Keratinocyte (primary cell): ENCODE data around the gene SHC3. TPM values are rescaled to one million over a fixed set of nuclear protein-coding genes. Genes with fewer than 3 reads are reported as not detected.

Experiments
- DNase-seq: peaks from one replicate; pipeline ENCODE4 v3.0.0-alpha.2; 2011; ENCODE audit warnings: low read depth, missing footprints, low spot score
- FAIRE-seq: peaks from 2 replicates; lab custom pipeline; 2011; peaks lifted over from hg19 to GRCh38; lab: Jason Lieb, UNC
- H2AFZ ChIP-seq: 2 replicates; pipeline ENCODE4 v1.6.0; 2012; ENCODE audit warnings: low read length, control low read depth, inconsistent platforms; ENCODE audit not compliant: control insufficient read depth
- H3K27ac ChIP-seq: 2 replicates; pipeline ENCODE4 v1.5.1; 2011; ENCODE audit warnings: low read length; ENCODE audit not compliant: control insufficient read depth, insufficient read depth
- H3K27me3 ChIP-seq: 3 replicates; pipeline ENCODE4 v1.6.0; 2011; ENCODE audit warnings: low read length; ENCODE audit not compliant: control insufficient read depth, insufficient read depth; ENCODE audit errors: extremely low read depth
- H3K36me3 ChIP-seq, 2 experiments: 2 replicates in 1 of 2; 3 replicates in 1 of 2; pipeline ENCODE4 v1.5.1; 2011; ENCODE audit warnings: low read length in 2 of 2, mild to moderate bottlenecking in 1 of 2; ENCODE audit not compliant: control insufficient read depth in 2 of 2, insufficient read depth in 2 of 2; ENCODE audit errors: extremely low read depth in 1 of 2
- H3K4me1 ChIP-seq: 3 replicates; pipeline ENCODE4 v1.5.1; 2011; ENCODE audit warnings: low read length; ENCODE audit not compliant: control insufficient read depth, insufficient read depth; ENCODE audit errors: extremely low read depth
- H3K4me2 ChIP-seq: 3 replicates; pipeline ENCODE4 v1.6.0; 2011; ENCODE audit warnings: low read depth, low read length; ENCODE audit not compliant: control insufficient read depth, insufficient read depth; ENCODE audit errors: extremely low read depth
- H3K4me3 ChIP-seq, 3 experiments: fragments of 200-600 bp in 1 of 3; sonication (generic) in 1 of 3; 2 replicates in 2 of 3; 3 replicates in 1 of 3; pipeline ENCODE4 v1.5.1; 2011 to 2016; ENCODE audit warnings: low read length in 3 of 3, mild to moderate bottlenecking in 3 of 3, control low read depth in 2 of 3, inconsistent platforms in 1 of 3, low read depth in 1 of 3, mixed read lengths in 1 of 3, mixed run types in 1 of 3, moderate library complexity in 1 of 3; ENCODE audit not compliant: control insufficient read depth in 2 of 3, insufficient read depth in 2 of 3; ENCODE audit errors: extremely low read depth in 1 of 3
- H3K79me2 ChIP-seq: 2 replicates; pipeline ENCODE4 v1.6.0; 2012; ENCODE audit warnings: low read length; ENCODE audit not compliant: control insufficient read depth, insufficient read depth
- H3K9ac ChIP-seq: 3 replicates; pipeline ENCODE4 v1.6.0; 2011; ENCODE audit warnings: low read length; ENCODE audit not compliant: control insufficient read depth, insufficient read depth; ENCODE audit errors: extremely low read depth
- H3K9me1 ChIP-seq: 3 replicates; pipeline ENCODE4 v1.6.0; 2011; ENCODE audit warnings: low read length; ENCODE audit not compliant: control insufficient read depth, insufficient read depth; ENCODE audit errors: extremely low read depth
- H3K9me3 ChIP-seq: 2 replicates; pipeline ENCODE4 v1.5.1; 2012; ENCODE audit warnings: low read depth, low read length; ENCODE audit not compliant: control insufficient read depth
- H4K20me1 ChIP-seq: 3 replicates; pipeline ENCODE4 v1.6.0; 2011; ENCODE audit warnings: low read length; ENCODE audit not compliant: control insufficient read depth, insufficient read depth; ENCODE audit errors: extremely low read depth
- CTCF ChIP-seq, 3 experiments: IDR thresholded peaks in 1 of 3; conservative IDR thresholded peaks in 1 of 3; optimal IDR thresholded peaks in 1 of 3; 2 replicates in 2 of 3; 3 replicates in 1 of 3; pipeline versions ENCODE3 to v1.5.1; 2011; ENCODE audit warnings: low read length in 3 of 3, mild to moderate bottlenecking in 3 of 3, moderate library complexity in 2 of 3, control low read depth in 1 of 3, inconsistent platforms in 1 of 3; ENCODE audit not compliant: insufficient read depth in 2 of 3; ENCODE audit errors: extremely low read depth in 1 of 3
- EZH2 ChIP-seq: IDR thresholded peaks from one replicate; pipeline ENCODE4 v1.6.1; 2012; ENCODE audit warnings: inconsistent platforms, mild to moderate bottlenecking, low read length, moderate library complexity
- dilution Hi-C: fragments of 300-500 bp; cut with MboI; formaldehyde crosslinking; loops from one replicate; pipeline ENCODE4 v1.7.0; 2020; ENCODE audit warnings: low sequenced_read_pairs; ENCODE audit not compliant: extremely low pct_ligation_motif_present
- polyA plus RNA-seq, 5 experiments: library from polyadenylated mRNA; depleted of rRNA in 3 of 5; stranded (reverse) in 3 of 5; stranded (forward) in 1 of 5; unstranded in 1 of 5; fragments of >200 nt; gene quantifications; 1 replicate in 1 of 5; 2 replicates in 3 of 5; 3 replicates in 1 of 5; pipeline versions ENCODE4 v1.2.1 to v1.2.3, GENCODE V29; 2011 to 2012; ENCODE audit warnings: missing spikeins in 2 of 5, low read depth in 1 of 5, low replicate concordance in 1 of 5

The SHC3 gene
- polyA plus RNA-seq, 1 donor (not counting 4 experiments of a cell fraction or from before 2014, with no cell fraction given), result 0.03 TPM

- no peaks in the 10 kb centered on the region for H3K79me2 ChIP-seq
- no peaks in the 10 kb centered on the region for H3K9me1 ChIP-seq
- DNase-seq (no peak), FAIRE-seq (no peak)
- no peaks in the 10 kb centered on the region for H4K20me1 ChIP-seq
- H3K4me1 ChIP-seq, result no peaks in the 10 kb centered on the region
- no peak overlapping the region for H3K27ac ChIP-seq
- no peak overlapping the region for H3K4me3 ChIP-seq
- no peak overlapping the region for H3K4me2 ChIP-seq
- H3K9ac ChIP-seq, result no peak overlapping the region
- TF ChIP-seq CTCF (optimal IDR thresholded peaks at IDR 0.05 in 1 of 3, IDR thresholded peaks at IDR 0.05 in 1 of 3, conservative IDR thresholded peaks at IDR 0.05 in 1 of 3; ENCODE audit: extremely low read depth in 1 of 3, insufficient read depth in 2 of 3, low read length in 3 of 3), result no peak
- no peaks in the 10 kb centered on the region for H3K27me3 ChIP-seq
- no peaks in the 10 kb centered on the region for H3K36me3 ChIP-seq
- no peak overlapping the region for H2AFZ ChIP-seq
- dilution Hi-C loops, result no loop called here
- no peaks in the 10 kb centered on the region for H3K9me3 ChIP-seq
These were observed 172.4 kb downstream of the SHC3 start for GRCh38 chr9:89006267-89006666.

- TF ChIP-seq CTCF (optimal IDR thresholded peaks at IDR 0.05 in 1 of 3, IDR thresholded peaks at IDR 0.05 in 1 of 3, conservative IDR thresholded peaks at IDR 0.05 in 1 of 3; ENCODE audit: extremely low read depth in 1 of 3, insufficient read depth in 2 of 3, low read length in 3 of 3) (no peak), EZH2 (no peak)
- H2AFZ ChIP-seq, result no peak overlapping the region
- no peaks in the 10 kb centered on the region for H3K36me3 ChIP-seq
- no peaks in the 10 kb centered on the region for H3K9me1 ChIP-seq
- dilution Hi-C loops, result no loop called here
- no peaks in the 10 kb centered on the region for H3K9me3 ChIP-seq
- no peak overlapping the region for H3K4me2 ChIP-seq
- peaks cover 6% of the 10 kb centered on the region for H3K4me1 ChIP-seq
- FAIRE-seq (no peak), DNase-seq (no peak)
- H3K4me3 ChIP-seq, result no peak overlapping the region
- no peak overlapping the region for H3K9ac ChIP-seq
- H3K27ac ChIP-seq, result no peak overlapping the region
- H3K27me3 ChIP-seq, result no peaks in the 10 kb centered on the region
- H3K79me2 ChIP-seq, result no peaks in the 10 kb centered on the region
- no peaks in the 10 kb centered on the region for H4K20me1 ChIP-seq
These were observed 173.3 kb downstream of the SHC3 start for GRCh38 chr9:89005323-89005722.
